Chondrocyte (in vitro differentiated cells): ENCODE measurements around the gene KMT2A. TPM values are rescaled to one million over a fixed set of nuclear protein-coding genes. Genes with fewer than 3 reads are reported as not detected.
"Not testable (repeated sequence)": the region's sequence is repeated elsewhere in the genome, so short reads cannot be mapped to it uniquely, and the experiment has no call there.

Source experiments
- DNase-seq: peaks from one replicate; pipeline ENCODE4 v3.0.0; 2021; ENCODE audit warnings: mixed read lengths, low spot score
- H3K27ac Mint-ChIP-seq: one replicate; pipeline ENCODE4 v1.8.0; 2021; ENCODE audit warnings: mild to moderate bottlenecking, moderate library complexity, mixed read lengths; ENCODE audit not compliant: unreplicated experiment
- H3K27me3 Mint-ChIP-seq: 2 replicates; pipeline ENCODE4 v1.8.0; 2021; ENCODE audit warnings: low read depth, mixed read lengths
- H3K36me3 Mint-ChIP-seq: 2 replicates; pipeline ENCODE4 v1.8.0; 2021; ENCODE audit warnings: low read depth, mixed read lengths
- H3K4me1 Mint-ChIP-seq: 2 replicates; pipeline ENCODE4 v1.8.0; 2021; ENCODE audit warnings: low read depth, mild to moderate bottlenecking, mixed read lengths
- H3K4me3 Mint-ChIP-seq: one replicate; pipeline ENCODE4 v1.8.0; 2021; ENCODE audit warnings: mild to moderate bottlenecking, moderate library complexity, mixed read lengths; ENCODE audit not compliant: unreplicated experiment
- H3K9me3 Mint-ChIP-seq: 2 replicates; pipeline ENCODE4 v1.8.0; 2021; ENCODE audit warnings: low read depth, mixed read lengths
- CTCF ChIP-seq: fragments of 200-600 bp; sonication (generic); IDR thresholded peaks from 2 replicates; pipeline ENCODE4 v1.5.0; 2021; ENCODE audit warnings: antibody characterized with exemption, mild to moderate bottlenecking, moderate library complexity
- total RNA-seq: library from RNA; stranded (reverse); gene quantifications from 3 replicates; pipeline ENCODE4 v1.2.1, GENCODE V29; 2021

KMT2A gene
- total RNA-seq, 1 donor from 2014 or later, result 40.3 TPM

- Mint-ChIP-seq H3K27ac (no peak overlapping the region), H3K4me3 (no peak overlapping the region), H3K27me3 (no peaks in the 10 kb centered on the region), H3K4me1 (peaks cover 38% of the 10 kb centered on the region), H3K36me3 (peaks cover 2% of the 10 kb centered on the region), H3K9me3 (no peaks in the 10 kb centered on the region)
- no peak for DNase-seq
- TF ChIP-seq CTCF, result no peak
Observed at GRCh38 chr11:118570787-118571186, 134.5 kb downstream of the KMT2A start.

- peak overlapping the region; percentile 98 for H3K27ac Mint-ChIP-seq
- H3K27me3 Mint-ChIP-seq, result not testable (repeated sequence)
Observed at GRCh38 chr11:118571701-118572060, 135.4 kb downstream of the KMT2A start.

DNA sequence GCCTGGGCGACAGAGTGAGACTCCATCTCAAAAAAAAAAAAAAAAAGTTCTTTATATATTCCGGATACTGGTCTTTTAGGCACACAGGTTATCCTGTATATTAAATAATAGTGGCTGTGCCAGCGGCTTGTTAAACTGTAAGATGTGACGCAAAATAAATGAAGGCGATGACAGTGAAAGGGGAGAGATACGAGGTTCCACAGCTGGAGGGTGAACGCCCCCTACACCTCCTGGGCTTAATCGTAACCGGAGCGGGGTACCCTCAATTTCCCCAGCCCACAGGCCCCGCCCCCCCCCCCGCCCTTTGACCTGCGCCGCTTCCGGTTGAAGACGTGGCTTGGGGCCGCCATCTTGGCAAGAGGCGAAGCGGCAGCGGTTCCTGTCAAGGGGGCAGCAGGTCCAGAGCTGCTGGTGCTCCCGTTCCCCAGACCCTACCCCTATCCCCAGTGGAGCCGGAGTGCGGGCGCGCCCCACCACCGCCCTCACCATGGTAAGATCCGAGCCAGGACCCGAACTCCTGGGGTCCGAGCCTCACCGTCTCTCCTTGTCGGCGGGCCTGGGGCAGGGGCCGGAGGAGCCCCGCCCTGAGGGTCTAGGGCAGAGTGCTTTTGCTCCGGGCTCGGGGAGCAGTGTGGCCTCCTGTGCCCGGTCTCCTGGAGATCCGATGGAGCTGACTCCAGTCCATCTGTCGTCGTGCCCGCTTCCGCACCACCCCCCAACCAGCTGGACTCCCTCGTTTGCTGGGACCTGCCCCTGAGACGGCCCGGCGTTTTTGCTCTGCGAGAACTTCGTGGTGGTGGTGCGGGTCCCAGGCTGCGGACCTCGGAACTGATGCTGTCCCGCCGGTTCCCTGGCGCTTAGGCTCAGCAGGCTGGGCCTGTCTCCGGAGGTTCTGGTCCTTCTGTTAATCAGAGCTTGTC, 136.0 kb downstream of the KMT2A start, which contains the start of gene ARCN1:
Gene ARCN1, plus strand, starts transcription at position 349 of the 920 bp plus-strand sequence. Its CDS starts 139 bp downstream, at position 488.
- Mint-ChIP-seq H3K27ac (peak within 1 kb of the TSS; percentile 98), H3K36me3 (peaks cover 2% of the 10 kb centered on the region), H3K4me3 (peak within 1 kb of the TSS; percentile 97), H3K27me3 (no peaks in the 10 kb centered on the region), H3K9me3 (no peaks in the 10 kb centered on the region), H3K4me1 (peaks cover 50% of the 10 kb centered on the region)
- peak; percentile 92 for DNase-seq
- TF ChIP-seq CTCF, result peak; percentile 10

More at GRCh38 chr11:118571701-118572060, 135.4 kb downstream of the KMT2A start:
- H3K9me3 Mint-ChIP-seq, H3K36me3 Mint-ChIP-seq, DNase-seq: not testable (repeated sequence)
- Mint-ChIP-seq H3K4me1 (peaks cover 43% of the 10 kb centered on the region), H3K4me3 (peak overlapping the region; percentile 97)

DNA sequence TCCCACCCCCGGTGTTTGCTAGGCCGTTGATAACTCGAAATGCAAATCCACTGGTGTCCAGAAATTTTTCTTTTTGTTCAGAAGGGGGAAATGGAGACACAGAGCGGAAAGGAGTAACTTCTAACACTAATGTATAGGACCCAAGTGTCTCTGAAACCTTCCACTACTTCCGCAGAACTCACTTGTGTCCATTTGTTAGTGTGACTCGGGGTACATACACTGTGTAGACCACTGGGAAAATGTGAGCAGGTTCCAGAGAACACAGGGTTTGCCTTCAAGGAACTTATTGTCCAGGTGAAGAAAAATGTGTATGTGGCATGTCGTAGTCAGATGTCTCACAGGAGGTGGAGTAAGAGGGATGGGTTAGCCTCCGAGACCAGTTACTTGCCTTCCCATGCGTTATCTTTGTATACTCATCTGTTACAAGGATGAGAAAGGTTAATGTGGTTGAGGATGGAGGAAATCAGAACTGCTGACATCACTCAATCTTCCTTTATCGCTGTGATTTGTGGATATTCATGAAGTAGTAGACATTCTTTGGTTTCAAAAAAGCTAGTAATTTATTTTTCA, 136.8 kb downstream of the KMT2A start:
- H3K27ac Mint-ChIP-seq, result peak overlapping the region; percentile 98
- peaks cover 2% of the 10 kb centered on the region for H3K36me3 Mint-ChIP-seq
- H3K27me3 Mint-ChIP-seq, result no peaks in the 10 kb centered on the region
- H3K4me3 Mint-ChIP-seq, result peak overlapping the region; percentile 97
- DNase-seq, result no peak
- no peaks in the 10 kb centered on the region for H3K9me3 Mint-ChIP-seq
- H3K4me1 Mint-ChIP-seq, result peaks cover 54% of the 10 kb centered on the region
- TF ChIP-seq CTCF, result peak; percentile 4

GRCh38 chr11:118574636-118575035, 138.3 kb downstream of the KMT2A start:
- Mint-ChIP-seq H3K27ac (peak overlapping the region; percentile 85), H3K36me3 (peaks cover 2% of the 10 kb centered on the region), H3K4me1 (peaks cover 63% of the 10 kb centered on the region), H3K9me3 (no peaks in the 10 kb centered on the region), H3K4me3 (peak overlapping the region; percentile 97), H3K27me3 (no peaks in the 10 kb centered on the region)
- DNase-seq, result no peak
- no peak for TF ChIP-seq CTCF

Other genes with a start within 250 kb of the KMT2A start
- gene JAML, start 211.5 kb upstream of the KMT2A start, total RNA-seq, result not detected in 3 replicates
- 1.1 to 1.7 TPM (median 1.6 TPM) in 3 replicates for gene MPZL3, start 184.1 kb upstream of the KMT2A start, total RNA-seq
- gene MPZL2, start 172.2 kb upstream of the KMT2A start, total RNA-seq, result not detected in 3 replicates
- gene CD3E, start 131.8 kb upstream of the KMT2A start, total RNA-seq, result not detected in 3 replicates
- gene CD3D, start 93.8 kb upstream of the KMT2A start, total RNA-seq, result not detected in 3 replicates
- gene CD3G, start 92.1 kb upstream of the KMT2A start, total RNA-seq, result not detected in 3 replicates
- gene UBE4A, start 76.9 kb upstream of the KMT2A start, total RNA-seq, result 39.7 to 44.2 TPM (median 39.7 TPM) in 3 replicates
- gene ATP5MG, start 34.9 kb upstream of the KMT2A start, total RNA-seq, result 107 to 138 TPM (median 135 TPM) in 3 replicates
- gene TTC36, start 91.0 kb downstream of the KMT2A start, total RNA-seq, result 0.27 to 1.4 TPM in 2 of 3 replicates, not detected in the other
- 23.3 to 27.1 TPM (median 26.3 TPM) in 3 replicates for gene TMEM25, start 94.7 kb downstream of the KMT2A start, total RNA-seq
- 16.2 to 22.7 TPM (median 16.6 TPM) in 3 replicates for gene IFT46, start 129.4 kb downstream of the KMT2A start, total RNA-seq
- 233 to 265 TPM (median 240 TPM) in 3 replicates for gene ARCN1, start 135.9 kb downstream of the KMT2A start, total RNA-seq
- 164 to 271 TPM (median 179 TPM) in 3 replicates for gene PHLDB1, start 171.1 kb downstream of the KMT2A start, total RNA-seq
- gene TREH, start 243.2 kb downstream of the KMT2A start, total RNA-seq, result not detected in 3 replicates